H1 (cell line): Measurements from ENCODE around the gene RNF125. TPM values are rescaled to one million over a fixed set of nuclear protein-coding genes. Genes with fewer than 3 reads are reported as not detected.

Experiments
- CTCF ChIA-PET: fragments of 300-600 bp; sonication (Branson Sonifier 250); formaldehyde crosslinking; loops from one replicate; lab custom pipeline; 2021; ENCODE audit not compliant: partially characterized antibody; lab: Charles Lee
- POLR2A ChIA-PET: fragments of 300-600 bp; sonication (Branson Sonifier 250); formaldehyde crosslinking; loops from one replicate; lab custom pipeline; 2021; ENCODE audit warnings: inconsistent platforms; ENCODE audit not compliant: partially characterized antibody; lab: Charles Lee
- DNase-seq, 2 experiments: peaks; one replicate each; pipeline versions ENCODE4 v3.0.0 to v3.0.0-alpha.2; 2010 to 2022; ENCODE audit warnings: low spot score in 2 of 2, low read depth in 1 of 2, mixed read lengths in 1 of 2
- FAIRE-seq: peaks from 2 replicates; lab custom pipeline; 2011; peaks lifted over from hg19 to GRCh38; lab: Jason Lieb, UNC
- H2AFZ ChIP-seq: 2 replicates; pipeline ENCODE4 v1.8.1; 2012; ENCODE audit warnings: low read length, inconsistent platforms
- H2AK5ac ChIP-seq: 2 replicates; pipeline ENCODE4 v1.6.1; 2013; ENCODE audit warnings: low read depth, low read length
- H2BK120ac ChIP-seq: replicated peaks from 2 replicates; pipeline ENCODE3; 2013; ENCODE audit warnings: low read depth, low read length, inconsistent platforms
- H2BK12ac ChIP-seq: 2 replicates; pipeline ENCODE4 v1.6.1; 2013; ENCODE audit warnings: low read depth, low read length
- H2BK15ac ChIP-seq: 2 replicates; pipeline ENCODE4 v1.6.1; 2013; ENCODE audit warnings: low read length
- H2BK20ac ChIP-seq: 2 replicates; pipeline ENCODE4 v1.6.1; 2013; ENCODE audit warnings: low read length
- H2BK5ac ChIP-seq: 2 replicates; pipeline ENCODE4 v1.6.1; 2013; ENCODE audit warnings: low read depth, low read length
- H3K14ac ChIP-seq: 2 replicates; pipeline ENCODE4 v1.6.1; 2013; ENCODE audit warnings: inconsistent platforms; ENCODE audit not compliant: insufficient read length
- H3K18ac ChIP-seq: 2 replicates; pipeline ENCODE4 v1.6.1; 2013; ENCODE audit warnings: low read length; ENCODE audit errors: extremely low read depth
- H3K23ac ChIP-seq: 2 replicates; pipeline ENCODE4 v1.6.1; 2013; ENCODE audit warnings: inconsistent platforms; ENCODE audit not compliant: insufficient read length
- H3K23me2 ChIP-seq: 2 replicates; pipeline ENCODE4 v1.6.1; 2013; ENCODE audit warnings: low read depth, low read length
- H3K27ac ChIP-seq: 2 replicates; pipeline ENCODE4 v1.6.1; 2011; ENCODE audit warnings: low read depth, low read length, inconsistent platforms
- H3K27me3 ChIP-seq, 4 experiments: replicated peaks in 1 of 4; 1 replicate in 1 of 4; 2 replicates in 3 of 4; pipeline versions ENCODE4 v1.6.1 to v1.8.1; 2011 to 2013; ENCODE audit warnings: low read length in 3 of 4, mild to moderate bottlenecking in 3 of 4, inconsistent platforms in 2 of 4, mixed read lengths in 2 of 4, moderate library complexity in 1 of 4; ENCODE audit not compliant: control insufficient read depth in 3 of 4, insufficient read depth in 3 of 4; ENCODE audit errors: extremely low read depth in 1 of 4
- H3K36me3 ChIP-seq, 4 experiments: 2 replicates each; pipeline versions ENCODE4 v1.6.1 to v1.8.1; 2011 to 2013; ENCODE audit warnings: mild to moderate bottlenecking in 4 of 4, low read length in 3 of 4, moderate library complexity in 2 of 4, control low read depth in 1 of 4, inconsistent platforms in 1 of 4; ENCODE audit not compliant: insufficient read depth in 4 of 4, control insufficient read depth in 2 of 4
- H3K4ac ChIP-seq: replicated peaks from 2 replicates; pipeline ENCODE3; 2013; ENCODE audit warnings: low read length, low read depth, mixed read lengths, inconsistent platforms; ENCODE audit not compliant: insufficient read length
- H3K4me1 ChIP-seq, 4 experiments: replicated peaks in 1 of 4; 1 replicate in 1 of 4; 2 replicates in 3 of 4; pipeline versions ENCODE4 v1.6.1 to v1.8.1; 2011 to 2013; ENCODE audit warnings: low read length in 3 of 4, inconsistent platforms in 2 of 4, mixed read lengths in 1 of 4; ENCODE audit not compliant: insufficient read depth in 4 of 4, control insufficient read depth in 3 of 4
- H3K4me2 ChIP-seq, 2 experiments: 2 replicates each; pipeline versions ENCODE4 v1.6.1 to v1.8.1; 2011 to 2013; ENCODE audit warnings: low read depth in 2 of 2, low read length in 2 of 2, control low read depth in 1 of 2, inconsistent platforms in 1 of 2, mild to moderate bottlenecking in 1 of 2; ENCODE audit not compliant: insufficient read depth in 1 of 2
- H3K4me3 ChIP-seq, 4 experiments: fragments of 200-600, 300-600 bp in 1 of 4; sonication (generic), shearing (Covaris generic), sonication (Bioruptor Twin) in 1 of 4; 2 replicates each; pipeline versions ENCODE4 v1.5.1 to v1.8.1; 2011 to 2016; ENCODE audit warnings: low read length in 4 of 4, low read depth in 3 of 4, control low read depth in 2 of 4, inconsistent platforms in 2 of 4, mild to moderate bottlenecking in 2 of 4, mixed read lengths in 1 of 4, moderate library complexity in 1 of 4; ENCODE audit not compliant: insufficient read depth in 2 of 4; ENCODE audit errors: extremely low read depth in 1 of 4
- H3K56ac ChIP-seq: replicated peaks from 2 replicates; pipeline ENCODE3; 2013; ENCODE audit warnings: low read depth, mild to moderate bottlenecking, mixed read lengths, low read length, inconsistent platforms; ENCODE audit not compliant: insufficient read length
- H3K79me1 ChIP-seq: 2 replicates; pipeline ENCODE4 v1.6.1; 2013; ENCODE audit warnings: low read depth, low read length, control low read depth
- H3K79me2 ChIP-seq, 2 experiments: 2 replicates each; pipeline versions ENCODE4 v1.6.1 to v1.8.1; 2012 to 2013; ENCODE audit warnings: low read length in 2 of 2, mild to moderate bottlenecking in 2 of 2, inconsistent platforms in 1 of 2; ENCODE audit not compliant: insufficient read depth in 2 of 2, control insufficient read depth in 1 of 2
- H3K9ac ChIP-seq, 4 experiments: replicated peaks in 1 of 4; 1 replicate in 1 of 4; 2 replicates in 3 of 4; pipeline versions ENCODE4 v1.6.1 to v1.8.1; 2011 to 2013; ENCODE audit warnings: low read depth in 3 of 4, low read length in 3 of 4, control low read depth in 2 of 4, mild to moderate bottlenecking in 2 of 4, moderate library complexity in 2 of 4, inconsistent platforms in 1 of 4; ENCODE audit errors: extremely low read depth in 1 of 4
- H3K9me3 ChIP-seq, 2 experiments: 2 replicates each; pipeline versions ENCODE4 v1.6.1 to v1.8.1; 2012 to 2013; ENCODE audit warnings: mild to moderate bottlenecking in 2 of 2, moderate library complexity in 2 of 2, control low read depth in 1 of 2, inconsistent platforms in 1 of 2, low read depth in 1 of 2, low read length in 1 of 2, mixed read lengths in 1 of 2; ENCODE audit not compliant: insufficient read depth in 2 of 2
- H4K20me1 ChIP-seq, 2 experiments: replicated peaks in 1 of 2; 2 replicates each; pipeline versions ENCODE3 to v1.8.1; 2011 to 2013; ENCODE audit warnings: inconsistent platforms in 2 of 2, low read length in 2 of 2, mild to moderate bottlenecking in 1 of 2; ENCODE audit not compliant: insufficient read depth in 2 of 2, control insufficient read depth in 1 of 2
- H4K5ac ChIP-seq: 2 replicates; pipeline ENCODE4 v1.6.1; 2013; ENCODE audit warnings: low read length, low read depth, mixed read lengths, inconsistent platforms; ENCODE audit not compliant: insufficient read length
- H4K8ac ChIP-seq: 2 replicates; pipeline ENCODE4 v1.8.0; 2013; ENCODE audit warnings: mild to moderate bottlenecking, moderate library complexity, low read length, inconsistent platforms; ENCODE audit not compliant: insufficient read depth; ENCODE audit errors: extremely low read depth
- H4K91ac ChIP-seq: replicated peaks from 2 replicates; pipeline ENCODE3; 2013; ENCODE audit warnings: low read length, mixed read lengths, inconsistent platforms; ENCODE audit not compliant: insufficient read length
- CEBPB ChIP-seq: IDR thresholded peaks from 2 replicates; pipeline ENCODE4 v1.6.1; 2012; ENCODE audit warnings: low read depth, low read length
- EP300 ChIP-seq, 2 experiments: IDR thresholded peaks; 1 replicate in 1 of 2; 2 replicates in 1 of 2; pipeline ENCODE4 v1.6.1; 2011 to 2012; ENCODE audit warnings: low read depth in 2 of 2, low read length in 2 of 2, mild to moderate bottlenecking in 2 of 2, borderline replicate concordance in 1 of 2, inconsistent platforms in 1 of 2, moderate library complexity in 1 of 2
- JUND ChIP-seq: IDR thresholded peaks from 2 replicates; pipeline ENCODE4 v1.6.1; 2011; ENCODE audit warnings: mild to moderate bottlenecking, improper control_type of control experiment, low read length
- SP2 ChIP-seq: IDR thresholded peaks from 2 replicates; pipeline ENCODE4 v1.6.1; 2012; ENCODE audit warnings: mild to moderate bottlenecking, low read length, inconsistent platforms
- TAF7 ChIP-seq: optimal IDR thresholded peaks from 2 replicates; pipeline ENCODE3; 2011; ENCODE audit warnings: low read depth, mild to moderate bottlenecking, inconsistent platforms, low read length, moderate library complexity, borderline replicate concordance
- WGBS, 2 experiments: shearing (Covaris generic) in 1 of 2; methylation state at CpG; one replicate each; pipeline versions ENCODE4 v1.1.6 to v1.1.7; 2013 to 2015; ENCODE audit warnings: low lambda C conversion rate in 2 of 2, mixed read lengths in 2 of 2, inconsistent platforms in 1 of 2, low coverage in 1 of 2, missing lambda C conversion rate in 1 of 2; ENCODE audit not compliant: insufficient replicate concordance in 2 of 2, insufficient coverage in 1 of 2, insufficient read length in 1 of 2; ENCODE audit errors: extremely low coverage in 1 of 2, missing lambda C conversion rate in 1 of 2; 5-methylcytosine and 5-hydroxymethylcytosine counted together
- long read RNA-seq, 2 experiments: library from RNA in 1 of 2; library from capped mRNA in 1 of 2; stranded (forward); transcript quantifications; one replicate each; pipeline ENCODE4 v2.0.0, GENCODE V29; 2021; ENCODE audit warnings: inconsistent platforms in 1 of 2
- polyA minus RNA-seq, 3 experiments: library from RNA; depleted of rRNA, polyadenylated mRNA; stranded (reverse); fragments of >200 nt; gene quantifications; 1 replicate in 2 of 3; 2 replicates in 1 of 3; pipeline ENCODE4 v1.2.3, GENCODE V29; 2011
- polyA plus RNA-seq, 7 experiments: library from polyadenylated mRNA; depleted of rRNA in 3 of 7; stranded (reverse) in 5 of 7; unstranded in 2 of 7; fragments of >200 nt in 5 of 7; fragments of 200-250 nt in 2 of 7; gene quantifications; 1 replicate in 5 of 7; 2 replicates in 1 of 7; 4 replicates in 1 of 7; pipeline versions ENCODE4 v1.2.1 to v1.2.3, GENCODE V29; 2011 to 2013; ENCODE audit warnings: missing spikeins in 2 of 7, mixed read lengths in 2 of 7
- total RNA-seq: library from RNA; stranded (reverse); fragmentation: NEBNext Ultra II Directional; extraction: Animal tissue kit (Norgen Biotek cat#: 25700); gene quantifications from 2 replicates; pipeline ENCODE4 v1.2.1, GENCODE V29; 2021
- TF ChIP-seq, protein P1 (sequence below): IDR thresholded peaks from 2 replicates; pipeline ENCODE4 v1.6.1; 2012; ENCODE audit warnings: low read length, inconsistent platforms

Gene RNF125
- total RNA-seq, result 14.3 and 15.2 TPM in 2 replicates
- polyA plus RNA-seq (2011; rRNA removed), result 10.5 and 14.3 TPM in 2 replicates
- 12.0 TPM for polyA plus RNA-seq (2011; cell fraction: cytosol; rRNA removed)
- polyA plus RNA-seq (2011; cell fraction: nucleus; rRNA removed), result 6.1 TPM
- polyA plus RNA-seq (2012, experiment 1 of 2), result 6.3 to 8.7 TPM (median 7.5 TPM) in 4 replicates
- polyA plus RNA-seq (2012, experiment 2 of 2), result 4.7 TPM
- 10.0 TPM for polyA plus RNA-seq (2013, experiment 1 of 2)
- polyA plus RNA-seq (2013, experiment 2 of 2), result 10.1 TPM
- polyA minus RNA-seq (2011; rRNA and poly(A)+ RNA removed), result 13.0 and 17.7 TPM in 2 replicates
- 5.4 TPM for polyA minus RNA-seq (2011; cell fraction: cytosol; rRNA and poly(A)+ RNA removed)
- polyA minus RNA-seq (2011; cell fraction: nucleus; rRNA and poly(A)+ RNA removed), result 9.2 TPM
- long read RNA-seq, experiment 1, result 0 reads
- long read RNA-seq, experiment 2, full-length matches to known transcripts, result 3 of 4 reads
- long read RNA-seq, experiment 2, partial matches to known transcripts, result 1 of 4 reads
- long read RNA-seq, experiment 2, other reads (novel, unspliced or antisense), result 0 of 4 reads

DNA sequence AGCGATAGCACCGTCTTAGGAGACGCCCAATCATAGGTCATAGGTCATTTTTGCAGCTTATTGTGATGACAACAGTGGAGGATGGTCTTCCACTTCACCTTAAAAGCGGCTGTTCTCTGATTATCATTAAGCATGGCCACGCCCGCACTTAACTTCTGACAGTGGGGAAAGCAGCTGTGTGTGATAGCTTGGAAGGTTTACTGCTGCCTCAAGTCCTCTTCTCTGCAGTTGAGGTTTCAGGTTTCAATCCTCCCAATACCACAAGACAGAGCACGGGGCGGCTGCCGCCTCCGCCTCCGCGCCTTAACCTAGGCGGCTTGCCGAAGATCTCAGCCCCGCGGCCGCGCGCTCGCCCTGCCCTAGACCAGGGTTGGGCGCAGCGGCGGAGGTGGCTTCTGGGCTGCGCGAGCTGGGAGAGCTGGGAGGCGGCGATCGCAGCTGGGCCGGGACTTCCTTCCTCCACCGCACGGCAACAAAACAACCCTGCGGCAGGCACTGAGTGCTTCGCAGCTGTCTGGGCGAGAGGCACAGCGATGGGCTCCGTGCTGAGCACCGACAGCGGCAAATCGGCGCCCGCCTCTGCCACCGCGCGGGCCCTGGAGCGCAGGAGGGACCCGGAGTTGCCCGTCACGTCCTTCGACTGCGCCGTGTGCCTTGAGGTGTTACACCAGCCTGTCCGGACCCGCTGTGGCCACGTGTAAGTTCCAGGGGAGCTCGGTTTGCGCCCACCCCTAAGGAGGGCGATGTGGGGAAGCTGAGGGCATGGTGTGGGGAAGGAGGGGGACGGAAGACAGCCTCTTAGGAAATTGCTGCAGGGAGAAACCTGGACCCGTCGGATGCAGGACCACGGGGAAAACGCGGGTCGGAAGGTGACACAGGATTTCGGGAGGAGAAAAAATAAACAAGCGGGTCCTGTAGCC, at the start of gene RNF125:
RNF125 (plus strand) TSS at position 495 of the 920 bp plus-strand sequence; CDS start at position 534, 39 bp downstream.
- H3K27me3 ChIP-seq, result peaks cover 0 to 4% (median under 1%) of the 10 kb centered on the region in 4 experiments; a peak in 3 of 7 replicates
- peak within 1 kb of the TSS; percentile 59 to 81 (median 69) for H3K4me3 ChIP-seq
- DNase-seq, result peak; percentile 78 to 85
- peak within 1 kb of the TSS; percentile 83 for H3K56ac ChIP-seq
- peak within 1 kb of the TSS; percentile 73; the same call in 1 of the 2 replicates for H2BK5ac ChIP-seq
- H3K4me2 ChIP-seq, result peak within 1 kb of the TSS; percentile 91 to 96
- H4K91ac ChIP-seq, result peak within 1 kb of the TSS; percentile 75
- peak within 1 kb of the TSS; percentile 47 for H2BK120ac ChIP-seq
- H2AFZ ChIP-seq, result peak within 1 kb of the TSS; percentile 97
- H3K9ac ChIP-seq, result peak within 1 kb of the TSS; percentile 52 to 84 (median 78)
- WGBS, 2 experiments, result 3% methylated on average over 65 of the region's 66 CpGs; no CpG with 5 or more reads in 1 of the 2 experiments
- no peak within 1 kb of the TSS for H2AK5ac ChIP-seq
- POLR2A ChIA-PET, result interaction anchor here (0.9 to 2.5 kb wide), 9 partner anchors 9 to 82 kb away, joined by 3 to 12 read pairs (median 4); partner anchors contain the start of gene RNF138
- H2BK12ac ChIP-seq, result peak within 1 kb of the TSS; percentile 97
- H3K23ac ChIP-seq, result peak within 1 kb of the TSS; percentile 18
- H3K27ac ChIP-seq, result peak within 1 kb of the TSS; percentile 35; the same call in 1 of the 2 replicates
- H3K14ac ChIP-seq, result no peak within 1 kb of the TSS
- H3K9me3 ChIP-seq, result no peaks in the 10 kb centered on the region
- peaks cover 0 to 10% (median 4%) of the 10 kb centered on the region in 4 experiments; a peak in 4 of 7 replicates for H3K4me1 ChIP-seq
- peak within 1 kb of the TSS; percentile 41 for H3K4ac ChIP-seq
- no peaks in the 10 kb centered on the region; the same call in 1 of the 2 replicates for H3K79me1 ChIP-seq
- peak within 1 kb of the TSS; percentile 91 for H3K18ac ChIP-seq
- H2BK20ac ChIP-seq, result no peak within 1 kb of the TSS
- peaks cover 0 to 6% of the 10 kb centered on the region in 2 experiments; a peak in 2 of 4 replicates for H3K79me2 ChIP-seq
- CTCF ChIA-PET, result interaction anchor here (0.6 to 2.1 kb wide), 7 partner anchors 8 to 83 kb away, joined by 3 to 9 read pairs (median 4); no protein-coding TSS in a partner anchor
- no peaks in the 10 kb centered on the region for H3K36me3 ChIP-seq
- peak within 1 kb of the TSS; percentile 44 for H4K5ac ChIP-seq
- no peaks in the 10 kb centered on the region for H4K20me1 ChIP-seq
- peak within 1 kb of the TSS; percentile 95 for H4K8ac ChIP-seq
- peaks cover 17% of the 10 kb centered on the region for H3K23me2 ChIP-seq
- peak within 1 kb of the TSS; percentile 54 for H2BK15ac ChIP-seq
- peak; percentile 57 for FAIRE-seq
- TF ChIP-seq EP300 (IDR thresholded peaks at IDR 0.05; ENCODE audit: borderline replicate concordance in 1 of 2, low read depth in 2 of 2, low read length in 2 of 2), result no peak
- no peak for TF ChIP-seq CEBPB
- TF ChIP-seq JUND, result peak; percentile 5; the same call in 1 of the 2 replicates
- TF ChIP-seq TAF7, result peak; percentile 61
- TF ChIP-seq, protein P1, sequence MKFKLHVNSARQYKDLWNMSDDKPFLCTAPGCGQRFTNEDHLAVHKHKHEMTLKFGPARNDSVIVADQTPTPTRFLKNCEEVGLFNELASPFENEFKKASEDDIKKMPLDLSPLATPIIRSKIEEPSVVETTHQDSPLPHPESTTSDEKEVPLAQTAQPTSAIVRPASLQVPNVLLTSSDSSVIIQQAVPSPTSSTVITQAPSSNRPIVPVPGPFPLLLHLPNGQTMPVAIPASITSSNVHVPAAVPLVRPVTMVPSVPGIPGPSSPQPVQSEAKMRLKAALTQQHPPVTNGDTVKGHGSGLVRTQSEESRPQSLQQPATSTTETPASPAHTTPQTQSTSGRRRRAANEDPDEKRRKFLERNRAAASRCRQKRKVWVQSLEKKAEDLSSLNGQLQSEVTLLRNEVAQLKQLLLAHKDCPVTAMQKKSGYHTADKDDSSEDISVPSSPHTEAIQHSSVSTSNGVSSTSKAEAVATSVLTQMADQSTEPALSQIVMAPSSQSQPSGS, result no peak
- TF ChIP-seq SP2, result no peak
